Effector memory CD4-positive, alpha-beta T cell (primary cell): ENCODE results near the gene EDN2.

ENCODE experiments used
- DNase-seq, 3 donors: peaks; one replicate each; pipeline ENCODE4 v3.0.0-alpha.2; 2020
- H3K27ac ChIP-seq: 2 replicates; pipeline ENCODE4 v1.7.0; 2013; ENCODE audit warnings: mild to moderate bottlenecking, low read length, moderate library complexity; ENCODE audit not compliant: insufficient read depth, poor library complexity, severe bottlenecking
- H3K27me3 ChIP-seq: replicated peaks from 2 replicates; pipeline ENCODE4 v1.7.0; 2013; ENCODE audit warnings: mild to moderate bottlenecking, low read length; ENCODE audit not compliant: insufficient read depth, control insufficient read depth, poor library complexity, severe bottlenecking
- H3K36me3 ChIP-seq: 2 replicates; pipeline ENCODE4 v1.7.0; 2013; ENCODE audit warnings: mild to moderate bottlenecking, low read length, moderate library complexity; ENCODE audit not compliant: control insufficient read depth, insufficient read depth
- H3K4me1 ChIP-seq: 2 replicates; pipeline ENCODE4 v1.7.0; 2013; ENCODE audit warnings: low read length, mild to moderate bottlenecking; ENCODE audit not compliant: control insufficient read depth, insufficient read depth, poor library complexity, severe bottlenecking
- H3K4me3 ChIP-seq: 2 replicates; pipeline ENCODE4 v1.7.0; 2013; ENCODE audit warnings: low read length, low read depth, mild to moderate bottlenecking; ENCODE audit not compliant: insufficient read depth, poor library complexity, severe bottlenecking
- H3K9me3 ChIP-seq: 2 replicates; pipeline ENCODE4 v1.7.0; 2013; ENCODE audit warnings: mild to moderate bottlenecking, low read length, moderate library complexity; ENCODE audit not compliant: control insufficient read depth

The EDN2 gene

GRCh38 chr1:41476807-41477361, 7.6 kb downstream of the EDN2 start:
- no peaks in the 10 kb centered on the region for H3K27me3 ChIP-seq
- H3K4me3 ChIP-seq: no peak overlapping the region
- H3K9me3 ChIP-seq: no peaks in the 10 kb centered on the region
- DNase-seq: no peak
- H3K36me3 ChIP-seq: no peaks in the 10 kb centered on the region
- H3K4me1 ChIP-seq: no peaks in the 10 kb centered on the region
- H3K27ac ChIP-seq: no peak overlapping the region

GRCh38 chr1:41475859-41476567, 8.5 kb downstream of the EDN2 start:
- no peak overlapping the region for H3K4me3 ChIP-seq
- no peak overlapping the region for H3K27ac ChIP-seq
- no peaks in the 10 kb centered on the region for H3K9me3 ChIP-seq
- H3K27me3 ChIP-seq: no peaks in the 10 kb centered on the region
- no peaks in the 10 kb centered on the region for H3K4me1 ChIP-seq
- DNase-seq: no peak
- H3K36me3 ChIP-seq: no peaks in the 10 kb centered on the region

GRCh38 chr1:41475346-41475745, 9.1 kb downstream of the EDN2 start:
- Histone ChIP-seq H3K4me1 (no peaks in the 10 kb centered on the region), H3K36me3 (no peaks in the 10 kb centered on the region), H3K9me3 (no peaks in the 10 kb centered on the region), H3K27me3 (no peaks in the 10 kb centered on the region), H3K27ac (no peak overlapping the region), H3K4me3 (no peak overlapping the region)
- no peak for DNase-seq

DNA sequence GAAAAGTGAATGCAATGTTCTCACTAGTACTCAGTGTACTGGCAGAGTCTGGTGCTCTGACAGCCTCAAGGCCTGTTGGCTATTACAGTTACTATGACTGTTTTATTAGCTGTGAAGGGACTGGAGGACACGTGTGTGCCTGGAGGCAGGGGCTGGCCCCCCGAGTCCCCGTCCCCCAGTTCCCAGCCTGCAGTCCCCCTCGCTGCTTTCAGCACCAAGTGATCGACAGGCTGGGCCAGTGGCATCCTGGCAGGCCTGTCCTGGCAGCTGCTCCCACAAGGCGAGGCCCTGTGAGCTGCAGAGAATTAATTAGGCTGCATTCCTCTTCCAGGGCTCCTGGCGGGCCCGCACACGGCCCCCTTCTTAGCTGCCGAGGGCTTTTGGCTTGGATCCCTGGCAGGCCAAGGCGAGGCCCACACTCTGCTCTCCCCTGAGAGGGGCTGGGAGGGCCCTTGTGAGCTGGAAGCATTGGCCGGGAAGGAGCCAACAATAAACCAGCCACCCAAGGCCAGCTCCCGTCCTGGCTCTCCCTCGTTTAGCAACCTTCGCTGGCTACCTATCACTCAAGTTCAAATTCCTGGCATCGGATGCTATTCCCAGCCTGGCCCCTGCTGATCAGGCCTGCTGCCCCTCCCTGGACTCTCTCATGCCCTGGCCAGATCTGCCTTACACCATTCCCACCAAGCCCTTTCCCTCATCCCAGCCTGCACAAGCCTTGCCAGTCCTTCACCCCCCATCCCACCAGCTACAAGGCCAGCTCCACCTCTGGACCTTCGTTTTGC, 9.8 kb downstream of the EDN2 start:
- DNase-seq: no peak
- no peaks in the 10 kb centered on the region for H3K4me1 ChIP-seq
- no peaks in the 10 kb centered on the region for H3K36me3 ChIP-seq
- H3K9me3 ChIP-seq: no peaks in the 10 kb centered on the region
- H3K4me3 ChIP-seq: no peak overlapping the region
- H3K27me3 ChIP-seq: no peaks in the 10 kb centered on the region
- H3K27ac ChIP-seq: no peak overlapping the region

DNA sequence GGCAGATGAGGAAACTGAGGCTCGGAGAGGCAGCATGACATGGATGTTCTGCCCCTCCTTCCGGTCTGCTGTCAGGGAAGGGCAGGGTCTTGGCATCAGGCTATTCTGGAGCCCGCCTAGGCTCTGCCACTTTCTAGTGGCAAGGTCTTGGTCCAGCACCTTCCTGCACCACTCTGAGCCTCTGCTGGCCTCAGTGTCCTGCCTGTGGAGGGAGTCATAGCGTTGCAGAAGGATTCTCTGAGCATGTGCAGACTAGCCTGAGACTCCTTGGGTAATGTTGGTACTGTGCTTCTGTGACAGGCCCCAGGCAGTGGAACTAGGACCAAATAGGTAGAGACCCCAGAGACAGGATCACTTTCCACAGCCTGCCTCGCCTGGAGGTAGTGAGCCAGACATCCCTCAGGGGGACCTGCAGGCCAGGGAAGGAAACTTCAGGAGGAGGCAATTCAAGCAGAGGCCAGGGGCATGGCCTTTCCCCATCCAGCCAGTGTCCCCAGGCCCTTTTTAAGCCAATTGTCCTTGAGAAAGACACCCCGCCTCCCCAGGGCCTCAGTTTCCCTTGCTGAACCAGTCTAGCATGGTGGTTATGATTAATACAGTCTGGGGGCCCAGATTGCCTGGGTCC, 10.6 kb downstream of the EDN2 start:
- Histone ChIP-seq H3K27ac (no peak overlapping the region), H3K36me3 (no peaks in the 10 kb centered on the region), H3K9me3 (no peaks in the 10 kb centered on the region), H3K27me3 (no peaks in the 10 kb centered on the region), H3K4me1 (no peaks in the 10 kb centered on the region), H3K4me3 (no peak overlapping the region)
- DNase-seq: no peak

- no peaks in the 10 kb centered on the region for H3K27me3 ChIP-seq
- no peaks in the 10 kb centered on the region for H3K36me3 ChIP-seq
- no peak for DNase-seq
- no peak overlapping the region for H3K27ac ChIP-seq
- H3K4me1 ChIP-seq: no peaks in the 10 kb centered on the region
- H3K9me3 ChIP-seq: no peaks in the 10 kb centered on the region
- H3K4me3 ChIP-seq: no peak overlapping the region
Measured at GRCh38 chr1:41471658-41472057, 12.8 kb downstream of the EDN2 start.

DNA sequence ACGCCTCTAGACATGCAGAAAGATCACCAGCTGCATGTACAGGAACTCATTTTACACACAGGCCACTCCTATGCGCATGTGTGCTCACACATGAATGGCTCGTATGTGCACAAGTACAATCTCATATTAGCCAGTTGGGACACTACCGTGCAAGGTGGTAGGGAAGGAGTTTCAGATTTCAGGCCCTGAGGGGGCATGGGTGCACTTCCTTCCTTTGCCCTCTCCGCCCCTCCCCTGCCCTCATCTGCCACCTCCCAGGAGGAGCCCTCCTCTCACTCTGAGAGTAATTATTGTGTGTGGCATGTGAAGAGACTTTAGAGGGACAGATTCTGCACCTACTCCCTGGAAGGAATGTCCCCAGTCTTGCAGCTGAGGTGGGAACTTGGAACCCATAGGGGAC, 14.8 kb downstream of the EDN2 start:
- Histone ChIP-seq H3K27me3 (no peaks in the 10 kb centered on the region), H3K27ac (no peak overlapping the region), H3K36me3 (no peaks in the 10 kb centered on the region), H3K4me1 (no peaks in the 10 kb centered on the region), H3K4me3 (no peak overlapping the region), H3K9me3 (no peaks in the 10 kb centered on the region)
- no peak for DNase-seq

GRCh38 chr1:41468122-41468762, 16.2 kb downstream of the EDN2 start:
- Histone ChIP-seq H3K9me3 (no peaks in the 10 kb centered on the region), H3K4me3 (no peak overlapping the region), H3K27me3 (no peaks in the 10 kb centered on the region), H3K4me1 (no peaks in the 10 kb centered on the region), H3K27ac (no peak overlapping the region), H3K36me3 (no peaks in the 10 kb centered on the region)
- no peak for DNase-seq

- Histone ChIP-seq H3K36me3 (no peaks in the 10 kb centered on the region), H3K4me3 (no peak overlapping the region), H3K4me1 (no peaks in the 10 kb centered on the region), H3K27ac (no peak overlapping the region), H3K27me3 (no peaks in the 10 kb centered on the region), H3K9me3 (no peaks in the 10 kb centered on the region)
- DNase-seq: no peak
Measured at GRCh38 chr1:41467673-41468072, 16.8 kb downstream of the EDN2 start.
